Smooth muscle cell (in vitro differentiated cells): ENCODE results near the gene TAP2. TPM values are rescaled to one million over a fixed set of nuclear protein-coding genes. Genes with fewer than 3 reads are reported as not detected.

Experiments used
- DNase-seq: peaks from one replicate; lab custom pipeline; 2025; ENCODE audit not compliant: unreplicated experiment; lab: John Stamatoyannopoulos, UW
- H2AFZ ChIP-seq: fragments of 200-600 bp; sonication (generic); 2 replicates; pipeline ENCODE4 v1.6.0; 2016; ENCODE audit warnings: antibody characterized with exemption, low read depth, mild to moderate bottlenecking
- H3F3A ChIP-seq: fragments of 200-600 bp; sonication (generic); 2 replicates; pipeline ENCODE4 v1.6.0; 2017; ENCODE audit warnings: antibody characterized with exemption, low read depth
- H3K27ac ChIP-seq: fragments of 200-600 bp; sonication (generic); 2 replicates; pipeline ENCODE4 v1.5.1; 2016; ENCODE audit warnings: low read depth, mild to moderate bottlenecking
- H3K27me3 ChIP-seq: fragments of 200-600 bp; sonication (generic); 2 replicates; pipeline ENCODE4 v1.6.1; 2016; ENCODE audit warnings: low read depth, mild to moderate bottlenecking
- H3K36me3 ChIP-seq: fragments of 200-600 bp; sonication (generic); 2 replicates; pipeline ENCODE4 v1.5.1; 2016; ENCODE audit warnings: low read depth
- H3K4me1 ChIP-seq: fragments of 200-600 bp; sonication (generic); 2 replicates; pipeline ENCODE4 v1.5.1; 2016; ENCODE audit warnings: low read depth
- H3K4me2 ChIP-seq: fragments of 200-600 bp; sonication (generic); 2 replicates; pipeline ENCODE4 v1.6.0; 2016; ENCODE audit warnings: mild to moderate bottlenecking
- H3K4me3 ChIP-seq: fragments of 200-600 bp; sonication (generic); 2 replicates; pipeline ENCODE4 v1.5.1; 2016; ENCODE audit warnings: mild to moderate bottlenecking
- H3K79me2 ChIP-seq: fragments of 200-600 bp; sonication (generic); 2 replicates; pipeline ENCODE4 v1.6.0; 2016; ENCODE audit warnings: low read depth, mild to moderate bottlenecking
- H3K9ac ChIP-seq: fragments of 200-600 bp; sonication (generic); 2 replicates; pipeline ENCODE4 v1.6.0; 2016; ENCODE audit warnings: low read depth
- H3K9me3 ChIP-seq: fragments of 200-600 bp; sonication (generic); replicated peaks from 2 replicates; pipeline ENCODE4 v1.5.1; 2016; ENCODE audit warnings: low read depth
- H4K20me1 ChIP-seq: fragments of 200-600 bp; sonication (generic); 2 replicates; pipeline ENCODE4 v1.6.0; 2016; ENCODE audit warnings: low read depth
- CTCF ChIP-seq: fragments of 200-600 bp; sonication (generic); IDR thresholded peaks from 2 replicates; pipeline ENCODE4 v1.5.1; 2017; ENCODE audit warnings: borderline replicate concordance, mild to moderate bottlenecking, antibody characterized with exemption; ENCODE audit not compliant: insufficient read depth, poor library complexity, severe bottlenecking
- WGBS: methylation state at CpG from one replicate; pipeline ENCODE4 v1.1.7; 2016; ENCODE audit warnings: low lambda C conversion rate; 5-methylcytosine and 5-hydroxymethylcytosine counted together
- polyA plus RNA-seq: library from polyadenylated mRNA; unstranded; fragments of >200 nt; fragmentation: Nextera tagmentation; extraction: Ambion mirVana; gene quantifications from 2 replicates; pipeline ENCODE4 v1.2.1, GENCODE V29; 2016
- total RNA-seq: library from RNA; depleted of rRNA; stranded (reverse); fragments of >200 nt; gene quantifications from 2 replicates; pipeline ENCODE4 v1.2.3, GENCODE V29; 2014

TAP2 gene
- total and polyA plus RNA-seq, 2 experiments from 2014 or later, result 0.40 to 6.1 TPM

GRCh38 chr6:32867554-32868256, 29.2 kb upstream of the TAP2 start:
- Histone ChIP-seq H4K20me1 (no peaks in the 10 kb centered on the region), H3K4me1 (no peaks in the 10 kb centered on the region), H3K27me3 (peaks cover 77% of the 10 kb centered on the region), H3K9me3 (no peaks in the 10 kb centered on the region), H3K4me3 (no peak overlapping the region), H3K79me2 (no peaks in the 10 kb centered on the region), H3K27ac (no peak overlapping the region), H3K4me2 (no peak overlapping the region), H3F3A (no peaks in the 10 kb centered on the region), H3K9ac (no peak overlapping the region), H3K36me3 (no peaks in the 10 kb centered on the region), H2AFZ (no peak overlapping the region)
- 50% methylated on average over 8 of the region's 8 CpGs for WGBS
- no peak for DNase-seq
- no peak for TF ChIP-seq CTCF

GRCh38 chr6:32867022-32867477, 28.5 kb upstream of the TAP2 start:
- no peaks in the 10 kb centered on the region for H4K20me1 ChIP-seq
- H3K4me1 ChIP-seq, result no peaks in the 10 kb centered on the region
- no peak for DNase-seq
- no peak overlapping the region for H3K4me2 ChIP-seq
- no peak overlapping the region for H3K9ac ChIP-seq
- H3K9me3 ChIP-seq, result no peaks in the 10 kb centered on the region
- no peaks in the 10 kb centered on the region for H3F3A ChIP-seq
- H2AFZ ChIP-seq, result no peak overlapping the region
- H3K27me3 ChIP-seq, result peaks cover 71% of the 10 kb centered on the region
- WGBS, result 74% methylated on average over 3 of the region's 3 CpGs
- H3K4me3 ChIP-seq, result no peak overlapping the region
- H3K79me2 ChIP-seq, result no peaks in the 10 kb centered on the region
- H3K36me3 ChIP-seq, result no peaks in the 10 kb centered on the region
- no peak overlapping the region for H3K27ac ChIP-seq
- TF ChIP-seq CTCF, result no peak

- Histone ChIP-seq H3K4me1 (peaks cover 2% of the 10 kb centered on the region), H3K79me2 (no peaks in the 10 kb centered on the region), H3K4me2 (no peak overlapping the region), H4K20me1 (no peaks in the 10 kb centered on the region), H2AFZ (no peak overlapping the region), H3K36me3 (no peaks in the 10 kb centered on the region), H3K27ac (no peak overlapping the region), H3K9me3 (no peaks in the 10 kb centered on the region), H3K27me3 (peaks cover 60% of the 10 kb centered on the region), H3F3A (no peaks in the 10 kb centered on the region), H3K9ac (no peak overlapping the region), H3K4me3 (no peak overlapping the region)
- TF ChIP-seq CTCF, result no peak
- WGBS, result 74% methylated on average over 10 of the region's 10 CpGs
- no peak for DNase-seq
These were observed 27.3 kb upstream of the TAP2 start for GRCh38 chr6:32865724-32866443.
